OCI-LY7 (cell line): Measurements from ENCODE around the gene PDZD2. TPM values are rescaled to one million over a fixed set of nuclear protein-coding genes. Genes with fewer than 3 reads are reported as not detected.
"Not testable (repeated sequence)": the region's sequence is repeated elsewhere in the genome, so short reads cannot be mapped to it uniquely, and the experiment has no call there.

Experiments used
- BruUV-seq: library from RNA; stranded (reverse); fragments of 400-500 nt; replicated peaks from 2 replicates; lab custom pipeline; 2021; lab: Mats Ljungman, UMichigan
- CTCF ChIA-PET: fragments of 300-600 bp; sonication (Branson Sonifier 250); formaldehyde crosslinking; loops from one replicate; lab custom pipeline; 2022; ENCODE audit warnings: antibody characterized with exemption; ENCODE audit not compliant: unreplicated experiment; lab: Charles Lee
- POLR2A ChIA-PET: fragments of 300-600 bp; sonication (Branson Sonifier 250); formaldehyde crosslinking; loops from one replicate; lab custom pipeline; 2022; ENCODE audit warnings: antibody characterized with exemption; lab: Charles Lee
- DNase-seq: peaks from one replicate; pipeline ENCODE4 v3.0.0-alpha.2; 2015; ENCODE audit warnings: low spot score
- H2AFZ ChIP-seq: fragments of 200-600 bp; sonication (generic), shearing (Covaris generic); 2 replicates; pipeline ENCODE4 v1.6.1; 2014; ENCODE audit warnings: mild to moderate bottlenecking, antibody characterized with exemption, low read length, moderate library complexity
- H3K27ac ChIP-seq: fragments of 200-600 bp; sonication (generic); 2 replicates; pipeline ENCODE4 v1.5.1; 2014; ENCODE audit warnings: mixed run types, low read depth, mild to moderate bottlenecking, moderate library complexity, low read length, inconsistent platforms; ENCODE audit not compliant: poor library complexity, severe bottlenecking
- H3K36me3 ChIP-seq: fragments of 200-600 bp; sonication (generic); 2 replicates; pipeline ENCODE4 v1.6.1; 2014; ENCODE audit warnings: mild to moderate bottlenecking, antibody characterized with exemption, low read length, moderate library complexity, mixed read lengths; ENCODE audit not compliant: insufficient read depth
- H3K4me1 ChIP-seq: fragments of 200-600 bp; sonication (generic); 2 replicates; pipeline ENCODE4 v1.5.1; 2014; ENCODE audit warnings: mild to moderate bottlenecking, low read length; ENCODE audit not compliant: insufficient read depth, poor library complexity, severe bottlenecking
- H3K4me2 ChIP-seq: fragments of 200-600 bp; sonication (generic); 2 replicates; pipeline ENCODE4 v1.6.1; 2014; ENCODE audit warnings: mild to moderate bottlenecking, low read length
- H3K4me3 ChIP-seq: fragments of 200-600 bp; sonication (generic); 2 replicates; pipeline ENCODE4 v1.5.1; 2014; ENCODE audit warnings: mild to moderate bottlenecking, low read depth, low read length; ENCODE audit not compliant: poor library complexity, severe bottlenecking
- H3K79me2 ChIP-seq: fragments of 200-600 bp; sonication (generic); 2 replicates; pipeline ENCODE4 v1.6.1; 2016; ENCODE audit warnings: low read depth, mild to moderate bottlenecking, low read length, moderate library complexity, mixed read lengths; ENCODE audit not compliant: insufficient read depth
- H3K9me2 ChIP-seq: fragments of 200-600 bp; sonication (generic); 2 replicates; pipeline ENCODE4 v1.6.1; 2016; ENCODE audit warnings: mild to moderate bottlenecking, low read length, mixed read lengths; ENCODE audit not compliant: insufficient read depth
- H3K9me3 ChIP-seq: fragments of 200-600 bp; sonication (generic); 2 replicates; pipeline ENCODE4 v1.6.1; 2014; ENCODE audit warnings: mild to moderate bottlenecking, mixed run types, low read length, mixed read lengths
- H4K20me1 ChIP-seq: fragments of 200-600 bp; sonication (generic); 2 replicates; pipeline ENCODE4 v1.6.1; 2014; ENCODE audit warnings: mild to moderate bottlenecking, antibody characterized with exemption, low read length, moderate library complexity, mixed read lengths; ENCODE audit not compliant: insufficient read depth
- CTCF ChIP-seq: fragments of 200-600 bp; sonication (generic); conservative IDR thresholded peaks from 2 replicates; pipeline ENCODE4 v1.5.1; 2014; ENCODE audit warnings: mild to moderate bottlenecking, antibody characterized with exemption, low read length, moderate library complexity, mixed read lengths
- EZH2phosphoT487 ChIP-seq: fragments of 200-600 bp; sonication (generic); IDR thresholded peaks from 2 replicates; pipeline ENCODE4 v1.6.1; 2018; ENCODE audit warnings: low read depth, borderline replicate concordance, mild to moderate bottlenecking, mixed run types, antibody characterized with exemption, low read length, moderate library complexity, mixed read lengths
- intact Hi-C: fragments of 100-400 bp; cut with micrococcal nuclease; formaldehyde crosslinking; loops from one replicate; pipeline ENCODE4 v1.10.0; 2022; ENCODE audit not compliant: unreplicated experiment
- total RNA-seq, 2 experiments: library from RNA; depleted of rRNA in 1 of 2; stranded (reverse); fragments of >200 nt in 1 of 2; shearing (Covaris generic) in 1 of 2; gene quantifications; 2 replicates each; pipeline ENCODE4 v1.2.3, GENCODE V29; 2014 to 2022

The PDZD2 gene
- total RNA-seq, 2 experiments from 2014 or later: 8.6 to 10.6 TPM

- peak overlapping the region; percentile 87 for H3K27ac ChIP-seq
- CTCF ChIA-PET: no interaction called here
- H3K79me2 ChIP-seq: peaks cover 7% of the 10 kb centered on the region; the same call in 1 of the 2 replicates
- H2AFZ ChIP-seq: peak overlapping the region; percentile 80
- H3K4me1 ChIP-seq: peaks cover 76% of the 10 kb centered on the region
- intact Hi-C loops: loop anchor here (2.0 kb wide), 1 partner anchor 63 kb away; no protein-coding TSS in a partner anchor
- TF ChIP-seq EZH2phosphoT487: no peak
- no peak for TF ChIP-seq CTCF
- H3K9me2 ChIP-seq: no peaks in the 10 kb centered on the region
- BruUV-seq: TSS peak; percentile 24
- peak overlapping the region; percentile 69 for H3K4me2 ChIP-seq
- H3K9me3 ChIP-seq: no peaks in the 10 kb centered on the region
- H3K36me3 ChIP-seq: no peaks in the 10 kb centered on the region
- POLR2A ChIA-PET: interaction anchor here (0.6 to 2.7 kb wide), 3 partner anchors 9 to 141 kb away, joined by 3 to 13 read pairs (median 4); no protein-coding TSS in a partner anchor
- H3K4me3 ChIP-seq: peak overlapping the region; percentile 52
- DNase-seq: peak; percentile 67
- H4K20me1 ChIP-seq: no peaks in the 10 kb centered on the region
Measured at GRCh38 chr5:32014096-32014745, 375.3 kb downstream of the PDZD2 start.

- H4K20me1 ChIP-seq, H3K9me3 ChIP-seq, H2AFZ ChIP-seq, H3K9me2 ChIP-seq, H3K4me3 ChIP-seq, DNase-seq, BruUV-seq, H3K36me3 ChIP-seq, CTCF ChIA-PET: not testable (repeated sequence)
- peaks cover 86% of the 10 kb centered on the region for H3K4me1 ChIP-seq
- POLR2A ChIA-PET: interaction anchor here (1.0 to 2.7 kb wide), 3 partner anchors 10 to 19 kb away, joined by 3 to 13 read pairs (median 5); no protein-coding TSS in a partner anchor
- peak overlapping the region; percentile 69; the same call in 1 of the 2 replicates for H3K4me2 ChIP-seq
- peak overlapping the region; percentile 87 for H3K27ac ChIP-seq
- intact Hi-C loops: loop anchor here (2.0 kb wide), 1 partner anchor 62 kb away; no protein-coding TSS in a partner anchor
- peaks cover 13% of the 10 kb centered on the region; the same call in 1 of the 2 replicates for H3K79me2 ChIP-seq
Measured at GRCh38 chr5:32015262-32015661, 376.3 kb downstream of the PDZD2 start.

- Histone ChIP-seq H3K79me2 (peaks cover 12% of the 10 kb centered on the region; the same call in 1 of the 2 replicates), H3K9me3 (no peaks in the 10 kb centered on the region), H3K9me2 (no peaks in the 10 kb centered on the region), H4K20me1 (no peaks in the 10 kb centered on the region), H2AFZ (peak overlapping the region; percentile 83), H3K4me3 (peak overlapping the region; percentile 63), H3K36me3 (no peaks in the 10 kb centered on the region), H3K4me2 (peak overlapping the region; percentile 97), H3K27ac (peak overlapping the region; percentile 54), H3K4me1 (peaks cover 80% of the 10 kb centered on the region)
- no TSS peak for BruUV-seq
- ChIA-PET CTCF (interaction anchor here (0.7 to 1.2 kb wide), 3 partner anchors 10 to 75 kb away, joined by 3 read pairs; no protein-coding TSS in a partner anchor), POLR2A (interaction anchor here (0.9 to 5.3 kb wide), 7 partner anchors 8 to 80 kb away, joined by 3 to 42 read pairs (median 5); no protein-coding TSS in a partner anchor)
- intact Hi-C loops: loop anchor here (1.0 kb wide), 1 partner anchor 23 kb away; no protein-coding TSS in a partner anchor
- TF ChIP-seq EZH2phosphoT487: no peak
- no peak for TF ChIP-seq CTCF
- DNase-seq: peak; percentile 45
Measured at GRCh38 chr5:32017692-32018367, 378.9 kb downstream of the PDZD2 start.
